SK-N-SH (cell line): ENCODE data around the gene LSM3. TPM values are rescaled to one million over a fixed set of nuclear protein-coding genes. Genes with fewer than 3 reads are reported as not detected.

ENCODE experiments used
- CTCF ChIA-PET: fragments of 300-600, 350-600 bp; formaldehyde crosslinking; extraction: SDS; loops from one replicate; lab custom pipeline; 2021; lab: Yijun Ruan, JAX
- POLR2A ChIA-PET: fragments of 350-600 bp; sonication (Branson Sonifier 250); formaldehyde crosslinking; extraction: SDS; loops from one replicate; lab custom pipeline; 2020; ENCODE audit warnings: antibody characterized with exemption, inconsistent platforms; lab: Yijun Ruan, JAX
- DNase-seq: peaks from one replicate; pipeline ENCODE4 v3.0.0; 2012
- H2AFZ ChIP-seq: fragments of 200-600 bp; sonication (generic); 2 replicates; pipeline ENCODE4 v1.8.1; 2016; ENCODE audit warnings: antibody characterized with exemption, mild to moderate bottlenecking, low read depth
- H3F3A ChIP-seq: fragments of 200-600 bp; sonication (generic); replicated peaks from 2 replicates; pipeline ENCODE3; 2016; ENCODE audit warnings: antibody characterized with exemption, mild to moderate bottlenecking; ENCODE audit not compliant: insufficient read depth
- H3K27ac ChIP-seq, 2 experiments: fragments of 200-500 bp in 1 of 2; fragments of 200-600 bp in 1 of 2; sonication (Bioruptor generic) in 1 of 2; sonication (generic), shearing (Covaris generic) in 1 of 2; 2 replicates each; pipeline versions ENCODE4 v1.5.1 to v1.6.1; 2014 to 2016; ENCODE audit warnings: low read depth in 2 of 2, inconsistent platforms in 1 of 2, low read length in 1 of 2, mild to moderate bottlenecking in 1 of 2, mixed read lengths in 1 of 2
- H3K27me3 ChIP-seq: fragments of 200-600 bp; sonication (generic), shearing (Covaris generic); 2 replicates; pipeline ENCODE4 v1.6.1; 2016; ENCODE audit warnings: mixed run types; ENCODE audit not compliant: insufficient read depth
- H3K36me3 ChIP-seq, 2 experiments: fragments of 200-500 bp in 1 of 2; fragments of 200-600 bp in 1 of 2; sonication (Bioruptor generic) in 1 of 2; sonication (generic) in 1 of 2; replicated peaks in 1 of 2; 2 replicates each; pipeline versions ENCODE3 to v1.5.1; 2014 to 2016; ENCODE audit warnings: low read length in 1 of 2, mild to moderate bottlenecking in 1 of 2; ENCODE audit not compliant: insufficient read depth in 2 of 2, control insufficient read depth in 1 of 2
- H3K4me1 ChIP-seq, 2 experiments: fragments of 200-500 bp in 1 of 2; fragments of 200-600 bp in 1 of 2; sonication (Bioruptor generic) in 1 of 2; sonication (generic), shearing (Covaris generic) in 1 of 2; 2 replicates each; pipeline versions ENCODE4 v1.5.1 to v1.6.1; 2014 to 2016; ENCODE audit warnings: low read depth in 1 of 2, low read length in 1 of 2, mixed run types in 1 of 2; ENCODE audit not compliant: insufficient read depth in 2 of 2, control insufficient read depth in 1 of 2
- H3K4me2 ChIP-seq: fragments of 200-600 bp; sonication (generic), shearing (Covaris generic); 2 replicates; pipeline ENCODE4 v1.6.1; 2017; ENCODE audit warnings: mixed run types
- H3K4me3 ChIP-seq, 2 experiments: fragments of 200-500 bp in 1 of 2; fragments of 200-600 bp in 1 of 2; sonication (Bioruptor generic) in 1 of 2; sonication (generic), shearing (Covaris generic) in 1 of 2; 2 replicates each; pipeline versions ENCODE4 v1.5.1 to v1.8.1; 2014 to 2016; ENCODE audit warnings: low read depth in 2 of 2, inconsistent platforms in 1 of 2, low read length in 1 of 2, mild to moderate bottlenecking in 1 of 2, mixed read lengths in 1 of 2, moderate library complexity in 1 of 2
- H3K79me2 ChIP-seq: fragments of 200-600 bp; sonication (generic); 2 replicates; pipeline ENCODE4 v1.8.1; 2017; ENCODE audit warnings: mild to moderate bottlenecking; ENCODE audit not compliant: insufficient read depth
- H3K9ac ChIP-seq: fragments of 200-600 bp; sonication (generic); 2 replicates; pipeline ENCODE4 v1.6.1; 2017; ENCODE audit warnings: mixed run types
- H3K9me2 ChIP-seq: fragments of 200-600 bp; sonication (generic); 2 replicates; pipeline ENCODE4 v1.6.1; 2017; ENCODE audit warnings: mixed run types
- H3K9me3 ChIP-seq: fragments of 200-600 bp; sonication (generic); 2 replicates; pipeline ENCODE4 v1.6.1; 2017; ENCODE audit warnings: mixed run types, mild to moderate bottlenecking, moderate library complexity
- H4K20me1 ChIP-seq: fragments of 200-600 bp; sonication (generic); 2 replicates; pipeline ENCODE4 v1.6.1; 2017; ENCODE audit warnings: mild to moderate bottlenecking, mixed run types; ENCODE audit not compliant: insufficient read depth
- CHD2 ChIP-seq: fragments of 150-350 bp; IDR thresholded peaks from 2 replicates; pipeline ENCODE4 v1.6.1; 2018; ENCODE audit warnings: low read length; ENCODE audit not compliant: partially characterized antibody
- CTCF ChIP-seq: fragments of 200-600 bp; sonication (generic); IDR thresholded peaks from 2 replicates; pipeline ENCODE4 v1.6.1; 2017; ENCODE audit warnings: antibody characterized with exemption, mild to moderate bottlenecking, moderate library complexity
- EZH2phosphoT487 ChIP-seq: fragments of 200-600 bp; sonication (generic); IDR thresholded peaks from 2 replicates; pipeline ENCODE4 v1.6.1; 2017; ENCODE audit warnings: low read depth, mixed run types, mild to moderate bottlenecking, antibody characterized with exemption, moderate library complexity, borderline replicate concordance
- FOSL2 ChIP-seq: IDR thresholded peaks from 2 replicates; pipeline ENCODE4 v1.4.0; 2012; ENCODE audit warnings: low read depth, mild to moderate bottlenecking, moderate library complexity, borderline replicate concordance
- FOXJ3 ChIP-seq: sonication (generic); formaldehyde crosslinking; IDR thresholded peaks from 2 replicates; pipeline ENCODE4 v1.5.1; 2020; ENCODE audit warnings: mild to moderate bottlenecking, missing genetic modification reagents
- GABPA ChIP-seq: IDR thresholded peaks from 2 replicates; pipeline ENCODE4 v1.4.0; 2012; ENCODE audit warnings: low read depth, mild to moderate bottlenecking
- IRF3 ChIP-seq: fragments of 150-350 bp; IDR thresholded peaks from 2 replicates; pipeline ENCODE4 v1.6.1; 2016; ENCODE audit warnings: mild to moderate bottlenecking, low read depth, low read length
- MAX ChIP-seq: IDR thresholded peaks from 2 replicates; pipeline ENCODE4 v1.4.0; 2012; ENCODE audit warnings: low read depth
- MEF2A ChIP-seq: IDR thresholded peaks from 2 replicates; pipeline ENCODE4 v1.4.0; 2012; ENCODE audit warnings: low read depth, borderline replicate concordance
- MXI1 ChIP-seq: IDR thresholded peaks from 2 replicates; pipeline ENCODE4 v1.6.1; 2012; ENCODE audit warnings: mild to moderate bottlenecking, low read depth, low read length, improper control_type of control experiment
- NFIC ChIP-seq: IDR thresholded peaks from 2 replicates; pipeline ENCODE4 v1.4.0; 2012; ENCODE audit warnings: borderline replicate concordance
- NRF1 ChIP-seq: IDR thresholded peaks from 2 replicates; pipeline ENCODE4 v1.6.1; 2012; ENCODE audit warnings: low read depth, mild to moderate bottlenecking, low read length
- PBX3 ChIP-seq: IDR thresholded peaks from 2 replicates; pipeline ENCODE4; 2012
- POLR2AphosphoS5 ChIP-seq: IDR thresholded peaks from 2 replicates; pipeline ENCODE4 v1.6.1; 2012; ENCODE audit warnings: low read depth, low read length
- RAD21 ChIP-seq: IDR thresholded peaks from 2 replicates; pipeline ENCODE4 v1.6.1; 2012; ENCODE audit warnings: mild to moderate bottlenecking, low read length
- RCOR1 ChIP-seq: fragments of 150-350 bp; IDR thresholded peaks from 2 replicates; pipeline ENCODE4 v1.6.1; 2017; ENCODE audit warnings: antibody characterized with exemption, low read length
- RXRA ChIP-seq: IDR thresholded peaks from 2 replicates; pipeline ENCODE4 v1.4.0; 2012; ENCODE audit warnings: low read depth, mild to moderate bottlenecking, borderline replicate concordance
- SIN3A ChIP-seq: IDR thresholded peaks from 2 replicates; pipeline ENCODE4 v1.6.1; 2012; ENCODE audit warnings: low read depth, mild to moderate bottlenecking, low read length, moderate library complexity, borderline replicate concordance
- SMC3 ChIP-seq: IDR thresholded peaks from 2 replicates; pipeline ENCODE4 v1.6.1; 2012; ENCODE audit warnings: low read depth, low read length, improper control_type of control experiment
- TAF1 ChIP-seq: IDR thresholded peaks from 2 replicates; pipeline ENCODE4 v1.6.1; 2012; ENCODE audit warnings: low read depth, mild to moderate bottlenecking, low read length, moderate library complexity, borderline replicate concordance
- TCF12 ChIP-seq: IDR thresholded peaks from 2 replicates; pipeline ENCODE4 v1.4.0; 2012
- USF1 ChIP-seq: IDR thresholded peaks from 2 replicates; pipeline ENCODE4 v1.4.0; 2012; ENCODE audit warnings: low read depth, borderline replicate concordance
- YY1 ChIP-seq: IDR thresholded peaks from 2 replicates; pipeline ENCODE4 v1.4.0; 2012; ENCODE audit warnings: low read depth, mild to moderate bottlenecking
- ZBTB33 ChIP-seq: IDR thresholded peaks from 2 replicates; pipeline ENCODE4 v1.4.0; 2012; ENCODE audit warnings: low read depth, borderline replicate concordance
- WGBS: methylation state at CpG from one replicate; pipeline ENCODE4 v1.1.6; 2017; ENCODE audit warnings: low lambda C conversion rate; 5-methylcytosine and 5-hydroxymethylcytosine counted together
- polyA plus RNA-seq, 3 experiments: library from polyadenylated mRNA; depleted of rRNA; stranded (reverse); fragments of >200 nt; gene quantifications; 2 replicates each; pipeline ENCODE4 v1.2.3, GENCODE V29; 2012

LSM3 gene
- polyA plus RNA-seq, 1 of the 3 experiments (the other 2 are of a cell fraction): 5.1 TPM

- Histone ChIP-seq H3K9me2 (no peaks in the 10 kb centered on the region), H3K4me2 (no peak overlapping the region), H3K36me3 (peaks cover 45 to 73% of the 10 kb centered on the region in 2 experiments), H3K9me3 (no peaks in the 10 kb centered on the region), H3K4me1 (peaks cover 9 to 16% of the 10 kb centered on the region in 2 experiments), H3K9ac (no peak overlapping the region), H3K79me2 (peaks cover 61% of the 10 kb centered on the region), H3F3A (peaks cover 14% of the 10 kb centered on the region), H4K20me1 (peaks cover 36% of the 10 kb centered on the region), H3K27ac (no peak overlapping the region), H3K4me3 (no peak overlapping the region), H2AFZ (no peak overlapping the region), H3K27me3 (no peaks in the 10 kb centered on the region)
- ChIA-PET POLR2A (no interaction called here), CTCF (interaction anchor here (1.0 kb wide), 1 partner anchor 249 kb away, joined by 3 read pairs; no protein-coding TSS in a partner anchor)
- DNase-seq: no peak
- WGBS: 97% methylated on average over 6 of the region's 6 CpGs
- TF ChIP-seq MXI1 (no peak), YY1 (no peak), GABPA (no peak), RAD21 (no peak), TAF1 (no peak), NRF1 (no peak), USF1 (no peak), MEF2A (no peak), IRF3 (no peak), FOSL2 (no peak), TCF12 (no peak), SIN3A (no peak), EZH2phosphoT487 (no peak), POLR2AphosphoS5 (no peak)
These were observed 49.3 kb upstream of the LSM3 start for GRCh38 chr3:14129296-14129695.

- H3K27me3 ChIP-seq: no peaks in the 10 kb centered on the region
- H3K9me3 ChIP-seq: no peaks in the 10 kb centered on the region
- H3K4me3 ChIP-seq: no peak overlapping the region
- ChIA-PET POLR2A (no interaction called here), CTCF (no interaction called here)
- peaks cover 45 to 79% of the 10 kb centered on the region in 2 experiments for H3K36me3 ChIP-seq
- WGBS: 98% methylated on average over 4 of the region's 4 CpGs
- H3K4me1 ChIP-seq: peaks cover 9 to 16% of the 10 kb centered on the region in 2 experiments
- no peak overlapping the region for H2AFZ ChIP-seq
- peaks cover 36% of the 10 kb centered on the region for H4K20me1 ChIP-seq
- H3K9ac ChIP-seq: no peak overlapping the region
- no peak for DNase-seq
- H3K9me2 ChIP-seq: no peaks in the 10 kb centered on the region
- H3F3A ChIP-seq: peaks cover 13% of the 10 kb centered on the region
- H3K27ac ChIP-seq: no peak overlapping the region
- H3K79me2 ChIP-seq: peaks cover 56% of the 10 kb centered on the region
- H3K4me2 ChIP-seq: no peak overlapping the region
- TF ChIP-seq NFIC: no peak
- no peak for TF ChIP-seq NRF1
- no peak for TF ChIP-seq CHD2
- no peak for TF ChIP-seq ZBTB33
- no peak for TF ChIP-seq PBX3
- TF ChIP-seq YY1: no peak
- no peak for TF ChIP-seq TAF1
- TF ChIP-seq FOXJ3: no peak
- TF ChIP-seq RXRA: no peak
- no peak for TF ChIP-seq MAX
- no peak for TF ChIP-seq SMC3
- TF ChIP-seq RCOR1: no peak
- TF ChIP-seq RAD21: no peak
- no peak for TF ChIP-seq CTCF
These were observed 48.4 kb upstream of the LSM3 start for GRCh38 chr3:14130230-14130629.
